WTC11 (cell line): Measurements from ENCODE around the gene ARHGEF10L. TPM values are rescaled to one million over a fixed set of nuclear protein-coding genes. Genes with fewer than 3 reads are reported as not detected.

Source experiments
- ATAC-seq: fragments of 200-7000 bp; cut with Tn5 transposase; 2 replicates; pipeline ENCODE4 v1.10.0; 2021; ENCODE audit warnings: mild to moderate bottlenecking, moderate library complexity
- CTCF ChIA-PET: fragments of 300-600 bp; sonication (Branson Sonifier 250); formaldehyde crosslinking; loops from one replicate; lab custom pipeline; 2021; ENCODE audit warnings: antibody characterized with exemption; lab: Charles Lee
- POLR2A ChIA-PET: fragments of 350-600 bp; sonication (Branson Sonifier 250); formaldehyde crosslinking; loops from one replicate; lab custom pipeline; 2021; ENCODE audit warnings: antibody characterized with exemption; lab: Charles Lee
- DNase-seq: peaks from one replicate; pipeline ENCODE4 v3.0.0; 2021; ENCODE audit warnings: low spot score
- H3K27ac Mint-ChIP-seq: 2 replicates; pipeline ENCODE4 v1.8.0; 2021; ENCODE audit warnings: mixed read lengths
- H3K27me3 Mint-ChIP-seq: 2 replicates; pipeline ENCODE4 v1.8.0; 2021; ENCODE audit warnings: low read depth, mild to moderate bottlenecking, moderate library complexity, mixed read lengths
- H3K36me3 Mint-ChIP-seq: 2 replicates; pipeline ENCODE4 v1.8.0; 2021; ENCODE audit warnings: mixed read lengths
- H3K4me1 Mint-ChIP-seq: 2 replicates; pipeline ENCODE4 v1.8.0; 2022; ENCODE audit warnings: mixed read lengths
- H3K4me3 Mint-ChIP-seq: 2 replicates; pipeline ENCODE4 v1.8.0; 2021; ENCODE audit warnings: mild to moderate bottlenecking, moderate library complexity, mixed read lengths
- H3K9me3 Mint-ChIP-seq: 2 replicates; pipeline ENCODE4 v1.8.0; 2021; ENCODE audit warnings: mixed read lengths
- CREB1 ChIP-seq: sonication (generic); formaldehyde crosslinking; IDR thresholded peaks from 2 replicates; pipeline ENCODE4 v1.8.0; 2023; ENCODE audit warnings: mild to moderate bottlenecking, missing genetic modification reagents
- ERG ChIP-seq: fragments of 250-450 bp; sonication (Bioruptor Pico); IDR thresholded peaks from 2 replicates; pipeline ENCODE4 v1.8.0; 2021; ENCODE audit warnings: mild to moderate bottlenecking
- GABPB1 ChIP-seq: sonication (generic); formaldehyde crosslinking; IDR thresholded peaks from 2 replicates; pipeline ENCODE4 v1.8.1; 2023; ENCODE audit warnings: mild to moderate bottlenecking, missing genetic modification reagents
- GRHL2 ChIP-seq: fragments of 250-450 bp; sonication (Bioruptor Pico); IDR thresholded peaks from 2 replicates; pipeline ENCODE4 v1.8.0; 2022; ENCODE audit warnings: mild to moderate bottlenecking, moderate library complexity; ENCODE audit not compliant: insufficient replicate concordance, severe bottlenecking
- JAZF1 ChIP-seq: fragments of 250-450 bp; sonication (Bioruptor Pico); IDR thresholded peaks from 2 replicates; pipeline ENCODE4 v1.9.0; 2021; ENCODE audit warnings: moderate library complexity, mild to moderate bottlenecking, inconsistent platforms
- KAT7 ChIP-seq: sonication (generic); formaldehyde crosslinking; IDR thresholded peaks from 2 replicates; pipeline ENCODE4 v1.8.1; 2023; ENCODE audit warnings: missing genetic modification reagents, mild to moderate bottlenecking, borderline replicate concordance
- MXD4 ChIP-seq: fragments of 250-450 bp; sonication (Bioruptor Pico); IDR thresholded peaks from 2 replicates; pipeline ENCODE4 v1.8.0; 2021; ENCODE audit warnings: mild to moderate bottlenecking, moderate library complexity, borderline replicate concordance
- OVOL2 ChIP-seq: fragments of 250-450 bp; sonication (Bioruptor Pico); IDR thresholded peaks from 2 replicates; pipeline ENCODE4 v1.9.0; 2021; ENCODE audit warnings: mild to moderate bottlenecking, borderline replicate concordance
- PREB ChIP-seq: sonication (generic); formaldehyde crosslinking; IDR thresholded peaks from 2 replicates; pipeline ENCODE4 v1.8.1; 2022; ENCODE audit warnings: mild to moderate bottlenecking, missing genetic modification reagents, moderate library complexity, borderline replicate concordance
- SMAD4 ChIP-seq: sonication (generic); formaldehyde crosslinking; IDR thresholded peaks from 2 replicates; pipeline ENCODE4 v1.8.0; 2022; ENCODE audit warnings: mild to moderate bottlenecking, missing genetic modification reagents
- SP1 ChIP-seq: sonication (generic); formaldehyde crosslinking; conservative IDR thresholded peaks from 2 replicates; pipeline ENCODE4 v1.8.1; 2022; ENCODE audit warnings: missing genetic modification reagents
- STAT6 ChIP-seq: sonication (generic); formaldehyde crosslinking; conservative IDR thresholded peaks from 2 replicates; pipeline ENCODE4 v1.8.1; 2023; ENCODE audit warnings: mild to moderate bottlenecking, low read depth, missing genetic modification reagents, moderate library complexity
- TCF7 ChIP-seq: sonication (generic); formaldehyde crosslinking; IDR thresholded peaks from 2 replicates; pipeline ENCODE4 v1.8.0; 2022; ENCODE audit warnings: mild to moderate bottlenecking, low read depth, missing genetic modification reagents, moderate library complexity
- TP53 ChIP-seq: sonication (generic); formaldehyde crosslinking; IDR thresholded peaks from 2 replicates; pipeline ENCODE4 v1.8.1; 2023; ENCODE audit warnings: mild to moderate bottlenecking, missing genetic modification reagents
- ZNF138 ChIP-seq: sonication (generic); formaldehyde crosslinking; conservative IDR thresholded peaks from 2 replicates; pipeline ENCODE4 v1.8.1; 2022; ENCODE audit warnings: mild to moderate bottlenecking, moderate library complexity, missing genetic modification reagents
- ZNF232 ChIP-seq: sonication (generic); formaldehyde crosslinking; IDR thresholded peaks from 2 replicates; pipeline ENCODE4 v1.8.0; 2022; ENCODE audit warnings: mild to moderate bottlenecking, missing genetic modification reagents
- ZNF263 ChIP-seq: sonication (generic); formaldehyde crosslinking; IDR thresholded peaks from 2 replicates; pipeline ENCODE4 v1.8.1; 2022; ENCODE audit warnings: low read depth, mild to moderate bottlenecking, moderate library complexity, missing genetic modification reagents
- ZNF281 ChIP-seq: sonication (generic); formaldehyde crosslinking; IDR thresholded peaks from 2 replicates; pipeline ENCODE4 v1.8.0; 2023; ENCODE audit warnings: mild to moderate bottlenecking, missing genetic modification reagents
- total RNA-seq: library from RNA; stranded (reverse); gene quantifications from 3 replicates; pipeline ENCODE4 v1.2.3, GENCODE V29; 2021
- TF ChIP-seq, protein P1 (sequence below): sonication (generic); formaldehyde crosslinking; IDR thresholded peaks from 2 replicates; pipeline ENCODE4 v1.8.0; 2022; ENCODE audit warnings: mild to moderate bottlenecking, missing genetic modification reagents
- TF ChIP-seq, protein P2 (sequence below): sonication (generic); formaldehyde crosslinking; IDR thresholded peaks from 2 replicates; pipeline ENCODE4 v1.8.1; 2023; ENCODE audit warnings: mild to moderate bottlenecking, missing genetic modification reagents, borderline replicate concordance

Gene ARHGEF10L
- total RNA-seq, 1 experiment from 2014 or later = 34.4 TPM

DNA sequence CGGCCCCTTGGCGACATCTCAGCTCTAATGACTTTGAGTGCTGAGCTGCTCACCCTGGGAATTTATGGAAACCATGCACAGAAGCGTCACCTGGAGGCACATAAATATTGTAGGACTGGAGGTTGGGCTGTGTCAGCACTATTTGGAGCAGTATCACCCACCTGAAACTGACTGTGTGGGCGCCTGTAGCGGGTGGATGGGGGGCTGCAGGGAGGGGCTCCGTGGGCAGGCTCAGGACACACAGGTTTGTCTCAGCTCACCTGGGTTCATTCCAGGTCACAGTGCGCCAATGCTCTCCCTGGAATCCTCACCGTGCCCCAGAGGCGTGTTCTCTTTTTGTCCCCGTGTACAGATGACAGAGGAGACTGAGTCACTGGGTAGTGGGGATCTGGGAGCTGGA lies 140.8 kb downstream of the ARHGEF10L start:
- CTCF ChIA-PET = interaction anchor here (0.9 to 1.8 kb wide), 2 partner anchors 16 to 19 kb away, joined by 5 to 6 read pairs; no protein-coding TSS in a partner anchor
- no peak for TF ChIP-seq JAZF1 (CRISPR knock-in tag)
- TF ChIP-seq ERG = no peak
- no peak for TF ChIP-seq CREB1
- no peak for TF ChIP-seq SP1 (CRISPR knock-in tag)
- TF ChIP-seq KAT7 (CRISPR knock-in tag) = no peak
- TF ChIP-seq GABPB1 = no peak
- TF ChIP-seq GRHL2 (CRISPR knock-in tag) = no peak
- TF ChIP-seq ZNF281 = no peak
- TF ChIP-seq, protein P1, sequence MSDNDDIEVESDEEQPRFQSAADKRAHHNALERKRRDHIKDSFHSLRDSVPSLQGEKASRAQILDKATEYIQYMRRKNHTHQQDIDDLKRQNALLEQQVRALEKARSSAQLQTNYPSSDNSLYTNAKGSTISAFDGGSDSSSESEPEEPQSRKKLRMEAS (CRISPR knock-in tag) = no peak
- no peak for TF ChIP-seq TCF7 (CRISPR knock-in tag)
- no peak for TF ChIP-seq OVOL2 (CRISPR knock-in tag)
- TF ChIP-seq MXD4 (CRISPR knock-in tag) = no peak
- no peak for DNase-seq
- Mint-ChIP-seq H3K4me3 (no peak overlapping the region), H3K27ac (no peak overlapping the region), H3K36me3 (no peaks in the 10 kb centered on the region; the same call in 1 of the 2 replicates), H3K4me1 (peaks cover 8% of the 10 kb centered on the region; the same call in 1 of the 2 replicates), H3K27me3 (no peaks in the 10 kb centered on the region), H3K9me3 (no peaks in the 10 kb centered on the region)
- no peak for ATAC-seq
- POLR2A ChIA-PET = no interaction called here

- TF ChIP-seq ZNF232 (CRISPR knock-in tag) (no peak), PREB (CRISPR knock-in tag) (no peak), STAT6 (no peak), ZNF281 (no peak), ZNF263 (no peak), ZNF138 (no peak), SMAD4 (CRISPR knock-in tag) (no peak), TCF7 (CRISPR knock-in tag) (no peak), TP53 (CRISPR knock-in tag) (no peak)
- TF ChIP-seq, protein P2, sequence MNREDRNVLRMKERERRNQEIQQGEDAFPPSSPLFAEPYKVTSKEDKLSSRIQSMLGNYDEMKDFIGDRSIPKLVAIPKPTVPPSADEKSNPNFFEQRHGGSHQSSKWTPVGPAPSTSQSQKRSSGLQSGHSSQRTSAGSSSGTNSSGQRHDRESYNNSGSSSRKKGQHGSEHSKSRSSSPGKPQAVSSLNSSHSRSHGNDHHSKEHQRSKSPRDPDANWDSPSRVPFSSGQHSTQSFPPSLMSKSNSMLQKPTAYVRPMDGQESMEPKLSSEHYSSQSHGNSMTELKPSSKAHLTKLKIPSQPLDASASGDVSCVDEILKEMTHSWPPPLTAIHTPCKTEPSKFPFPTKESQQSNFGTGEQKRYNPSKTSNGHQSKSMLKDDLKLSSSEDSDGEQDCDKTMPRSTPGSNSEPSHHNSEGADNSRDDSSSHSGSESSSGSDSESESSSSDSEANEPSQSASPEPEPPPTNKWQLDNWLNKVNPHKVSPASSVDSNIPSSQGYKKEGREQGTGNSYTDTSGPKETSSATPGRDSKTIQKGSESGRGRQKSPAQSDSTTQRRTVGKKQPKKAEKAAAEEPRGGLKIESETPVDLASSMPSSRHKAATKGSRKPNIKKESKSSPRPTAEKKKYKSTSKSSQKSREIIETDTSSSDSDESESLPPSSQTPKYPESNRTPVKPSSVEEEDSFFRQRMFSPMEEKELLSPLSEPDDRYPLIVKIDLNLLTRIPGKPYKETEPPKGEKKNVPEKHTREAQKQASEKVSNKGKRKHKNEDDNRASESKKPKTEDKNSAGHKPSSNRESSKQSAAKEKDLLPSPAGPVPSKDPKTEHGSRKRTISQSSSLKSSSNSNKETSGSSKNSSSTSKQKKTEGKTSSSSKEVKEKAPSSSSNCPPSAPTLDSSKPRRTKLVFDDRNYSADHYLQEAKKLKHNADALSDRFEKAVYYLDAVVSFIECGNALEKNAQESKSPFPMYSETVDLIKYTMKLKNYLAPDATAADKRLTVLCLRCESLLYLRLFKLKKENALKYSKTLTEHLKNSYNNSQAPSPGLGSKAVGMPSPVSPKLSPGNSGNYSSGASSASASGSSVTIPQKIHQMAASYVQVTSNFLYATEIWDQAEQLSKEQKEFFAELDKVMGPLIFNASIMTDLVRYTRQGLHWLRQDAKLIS (CRISPR knock-in tag) = no peak
- Mint-ChIP-seq H3K4me3 (no peak overlapping the region), H3K4me1 (peaks cover 10% of the 10 kb centered on the region; the same call in 1 of the 2 replicates), H3K36me3 (peaks cover 11% of the 10 kb centered on the region), H3K27me3 (no peaks in the 10 kb centered on the region), H3K9me3 (no peaks in the 10 kb centered on the region), H3K27ac (peak overlapping the region; percentile 64)
- no peak for DNase-seq
- CTCF ChIA-PET = interaction anchor here (0.7 to 4.3 kb wide), 3 partner anchors 14 to 552 kb away, joined by 3 to 27 read pairs (median 27); no protein-coding TSS in a partner anchor
- POLR2A ChIA-PET = no interaction called here
- ATAC-seq = no peak
These were observed 142.9 kb downstream of the ARHGEF10L start for GRCh38 chr1:17682400-17682799.
